ENCODE data around the gene SLC17A1.

DNA sequence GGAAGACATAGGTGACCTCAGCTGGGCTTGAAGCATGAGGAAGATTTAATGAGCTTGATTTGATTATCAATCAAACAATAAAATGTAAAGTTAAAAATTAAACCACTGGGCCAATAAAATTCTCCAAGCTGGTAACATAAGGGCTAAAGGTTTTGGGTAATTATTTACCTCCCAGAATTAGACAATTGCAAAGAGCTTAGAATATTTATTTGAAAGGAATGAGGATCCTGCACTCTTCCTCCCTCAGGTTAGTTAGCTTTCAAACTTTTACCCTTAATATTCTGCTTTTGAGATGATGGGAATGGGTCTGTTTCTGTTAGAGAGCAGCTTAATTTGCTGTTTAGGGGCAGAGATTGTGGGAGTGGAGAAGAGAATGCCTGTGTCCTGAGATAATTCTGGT is 77.3 kb downstream of the SLC17A1 start, which contains the start of gene SLC17A4:
- no peak for TF ChIP-seq CTCF (IDR thresholded peaks at IDR 0.05; ENCODE audit: low read depth, low read length, missing input control)
- TF ChIP-seq, protein P1, sequence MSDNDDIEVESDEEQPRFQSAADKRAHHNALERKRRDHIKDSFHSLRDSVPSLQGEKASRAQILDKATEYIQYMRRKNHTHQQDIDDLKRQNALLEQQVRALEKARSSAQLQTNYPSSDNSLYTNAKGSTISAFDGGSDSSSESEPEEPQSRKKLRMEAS (IDR thresholded peaks at IDR 0.05) = no peak
- TF ChIP-seq FOXA2 (IDR thresholded peaks at IDR 0.05) = no peak
- TF ChIP-seq YY1 (IDR thresholded peaks at IDR 0.05) = no peak
- TF ChIP-seq TAF1 (conservative IDR thresholded peaks at IDR 0.05) = peak; percentile 72
- no peak for TF ChIP-seq EGR1 (IDR thresholded peaks at IDR 0.05; ENCODE audit: low read depth in 2 of 2)
- TF ChIP-seq SP1 (IDR thresholded peaks at IDR 0.05) = no peak
- peak in 1 of 2 donors; percentile 15 for TF ChIP-seq RXRA (IDR thresholded peaks at IDR 0.05)
- TF ChIP-seq RAD21 (IDR thresholded peaks at IDR 0.05) = no peak
- TF ChIP-seq, protein P2, sequence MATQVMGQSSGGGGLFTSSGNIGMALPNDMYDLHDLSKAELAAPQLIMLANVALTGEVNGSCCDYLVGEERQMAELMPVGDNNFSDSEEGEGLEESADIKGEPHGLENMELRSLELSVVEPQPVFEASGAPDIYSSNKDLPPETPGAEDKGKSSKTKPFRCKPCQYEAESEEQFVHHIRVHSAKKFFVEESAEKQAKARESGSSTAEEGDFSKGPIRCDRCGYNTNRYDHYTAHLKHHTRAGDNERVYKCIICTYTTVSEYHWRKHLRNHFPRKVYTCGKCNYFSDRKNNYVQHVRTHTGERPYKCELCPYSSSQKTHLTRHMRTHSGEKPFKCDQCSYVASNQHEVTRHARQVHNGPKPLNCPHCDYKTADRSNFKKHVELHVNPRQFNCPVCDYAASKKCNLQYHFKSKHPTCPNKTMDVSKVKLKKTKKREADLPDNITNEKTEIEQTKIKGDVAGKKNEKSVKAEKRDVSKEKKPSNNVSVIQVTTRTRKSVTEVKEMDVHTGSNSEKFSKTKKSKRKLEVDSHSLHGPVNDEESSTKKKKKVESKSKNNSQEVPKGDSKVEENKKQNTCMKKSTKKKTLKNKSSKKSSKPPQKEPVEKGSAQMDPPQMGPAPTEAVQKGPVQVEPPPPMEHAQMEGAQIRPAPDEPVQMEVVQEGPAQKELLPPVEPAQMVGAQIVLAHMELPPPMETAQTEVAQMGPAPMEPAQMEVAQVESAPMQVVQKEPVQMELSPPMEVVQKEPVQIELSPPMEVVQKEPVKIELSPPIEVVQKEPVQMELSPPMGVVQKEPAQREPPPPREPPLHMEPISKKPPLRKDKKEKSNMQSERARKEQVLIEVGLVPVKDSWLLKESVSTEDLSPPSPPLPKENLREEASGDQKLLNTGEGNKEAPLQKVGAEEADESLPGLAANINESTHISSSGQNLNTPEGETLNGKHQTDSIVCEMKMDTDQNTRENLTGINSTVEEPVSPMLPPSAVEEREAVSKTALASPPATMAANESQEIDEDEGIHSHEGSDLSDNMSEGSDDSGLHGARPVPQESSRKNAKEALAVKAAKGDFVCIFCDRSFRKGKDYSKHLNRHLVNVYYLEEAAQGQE (IDR thresholded peaks at IDR 0.05) = peak; percentile 35
- peak in 1 of 2 donors; percentile 22 for TF ChIP-seq JUND (IDR thresholded peaks at IDR 0.05)

All from liver (tissue), 3 donors.